ENCODE data around the gene NPAS3. TPM values are rescaled to one million over a fixed set of nuclear protein-coding genes. Genes with fewer than 3 reads are reported as not detected.

NPAS3 gene
- total and polyA plus RNA-seq, 7 donors, result 0.36 to 6.4 (median 4.6) TPM; not detected in 2

GRCh38 chr14:33110737-33111443 is 172.2 kb downstream of the NPAS3 start:
- H3K9me3 ChIP-seq, result no peaks in the 10 kb centered on the region
- intact Hi-C loops (cut with DNase I), result no loop called here
- H3K4me3 ChIP-seq, result no peak overlapping the region
- WGBS, 2 donors, result 71 to 72% methylated on average over 8 of the region's 8 CpGs
- TF ChIP-seq POLR2A (IDR thresholded peaks at IDR 0.05) (no peak), CTCF (IDR thresholded peaks at IDR 0.05) (no peak), EP300 (IDR thresholded peaks at IDR 0.05) (no peak), POLR2AphosphoS5 (IDR thresholded peaks at IDR 0.05) (no peak)
- no peaks in the 10 kb centered on the region for H3K36me3 ChIP-seq
- DNase-seq, result no peak
- no peaks in the 10 kb centered on the region for H3K27me3 ChIP-seq
- H3K4me1 ChIP-seq, result no peaks in the 10 kb centered on the region
- no peak overlapping the region for H3K27ac ChIP-seq

GRCh38 chr14:33114331-33114730 is 175.7 kb downstream of the NPAS3 start:
- intact Hi-C loops (cut with DNase I), result no loop called here
- H3K4me3 ChIP-seq, result no peak overlapping the region
- no peak for DNase-seq
- H3K27ac ChIP-seq, result no peak overlapping the region
- H3K4me1 ChIP-seq, result peaks cover 0 to 13% (median 8%) of the 10 kb centered on the region in 4 donors
- TF ChIP-seq POLR2AphosphoS5 (IDR thresholded peaks at IDR 0.05) (no peak), CTCF (IDR thresholded peaks at IDR 0.05) (no peak), POLR2A (IDR thresholded peaks at IDR 0.05) (no peak), EP300 (IDR thresholded peaks at IDR 0.05) (no peak)
- no peaks in the 10 kb centered on the region for H3K36me3 ChIP-seq
- no peaks in the 10 kb centered on the region for H3K9me3 ChIP-seq
- no peaks in the 10 kb centered on the region for H3K27me3 ChIP-seq
- WGBS, 2 donors, result 86 to 89% methylated on average over 3 of the region's 3 CpGs

GRCh38 chr14:33118668-33119067 is 180.0 kb downstream of the NPAS3 start:
- DNase-seq, result no peak
- intact Hi-C loops (cut with DNase I), result no loop called here
- Histone ChIP-seq H3K27ac (no peak overlapping the region), H3K9me3 (no peaks in the 10 kb centered on the region), H3K4me1 (peaks cover 0 to 14% (median 8%) of the 10 kb centered on the region in 4 donors), H3K4me3 (no peak overlapping the region), H3K27me3 (no peaks in the 10 kb centered on the region), H3K36me3 (no peaks in the 10 kb centered on the region)
- WGBS, 2 donors, result 14 to 47% methylated on average over 1 of the region's 1 CpG
- no peak for TF ChIP-seq POLR2AphosphoS5 (IDR thresholded peaks at IDR 0.05)
- no peak for TF ChIP-seq EP300 (IDR thresholded peaks at IDR 0.05)

GRCh38 chr14:33120341-33120740 is 181.7 kb downstream of the NPAS3 start:
- Histone ChIP-seq H3K27me3 (no peaks in the 10 kb centered on the region), H3K4me1 (peaks cover 0 to 14% (median 8%) of the 10 kb centered on the region in 4 donors), H3K9me3 (no peaks in the 10 kb centered on the region), H3K4me3 (no peak overlapping the region), H3K36me3 (no peaks in the 10 kb centered on the region), H3K27ac (no peak overlapping the region)
- TF ChIP-seq CTCF (IDR thresholded peaks at IDR 0.05) (no peak), EP300 (IDR thresholded peaks at IDR 0.05) (no peak), POLR2AphosphoS5 (IDR thresholded peaks at IDR 0.05) (no peak)
- intact Hi-C loops (cut with DNase I), result no loop called here
- no peak for DNase-seq
- 62 to 67% methylated on average over 3 of the region's 3 CpGs for WGBS, 2 donors

GRCh38 chr14:33120966-33121365 is 182.3 kb downstream of the NPAS3 start:
- WGBS, 2 donors, result 39 to 72% methylated on average over 4 of the region's 4 CpGs
- H3K27ac ChIP-seq, result no peak overlapping the region
- TF ChIP-seq POLR2A (IDR thresholded peaks at IDR 0.05) (no peak), POLR2AphosphoS5 (IDR thresholded peaks at IDR 0.05) (no peak), EP300 (IDR thresholded peaks at IDR 0.05) (no peak), CTCF (IDR thresholded peaks at IDR 0.05) (no peak)

More at GRCh38 chr14:33120966-33121365, 182.3 kb downstream of the NPAS3 start:
- Histone ChIP-seq H3K27me3 (no peaks in the 10 kb centered on the region), H3K36me3 (no peaks in the 10 kb centered on the region), H3K4me1 (peaks cover 0 to 14% (median 8%) of the 10 kb centered on the region in 4 donors), H3K4me3 (no peak overlapping the region), H3K9me3 (no peaks in the 10 kb centered on the region)
- intact Hi-C loops (cut with DNase I), result no loop called here
- no peak for DNase-seq

Data from sigmoid colon (tissue), 7 donors.